ENCODE results near the gene GBP3.

DNA sequence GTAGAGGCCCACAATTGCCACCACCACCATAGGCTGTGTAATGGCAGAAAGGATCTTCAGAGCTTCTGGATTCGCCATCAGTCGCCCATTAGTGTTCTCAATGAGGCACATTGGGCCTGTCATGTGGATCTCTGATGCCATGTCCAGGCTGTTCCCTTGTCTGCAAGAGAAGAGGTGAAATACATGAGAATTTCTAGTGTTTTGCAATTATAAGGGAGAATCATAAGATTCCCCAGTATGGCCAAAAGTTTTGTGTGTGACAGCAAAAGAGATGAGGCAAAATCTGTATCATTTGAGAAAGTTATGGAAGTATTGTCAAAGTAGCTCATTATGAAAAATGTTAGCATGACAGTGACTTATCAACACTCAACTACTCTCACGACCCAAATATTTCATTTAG is 40.4 kb upstream of the GBP3 start:
- TF ChIP-seq, protein P1, sequence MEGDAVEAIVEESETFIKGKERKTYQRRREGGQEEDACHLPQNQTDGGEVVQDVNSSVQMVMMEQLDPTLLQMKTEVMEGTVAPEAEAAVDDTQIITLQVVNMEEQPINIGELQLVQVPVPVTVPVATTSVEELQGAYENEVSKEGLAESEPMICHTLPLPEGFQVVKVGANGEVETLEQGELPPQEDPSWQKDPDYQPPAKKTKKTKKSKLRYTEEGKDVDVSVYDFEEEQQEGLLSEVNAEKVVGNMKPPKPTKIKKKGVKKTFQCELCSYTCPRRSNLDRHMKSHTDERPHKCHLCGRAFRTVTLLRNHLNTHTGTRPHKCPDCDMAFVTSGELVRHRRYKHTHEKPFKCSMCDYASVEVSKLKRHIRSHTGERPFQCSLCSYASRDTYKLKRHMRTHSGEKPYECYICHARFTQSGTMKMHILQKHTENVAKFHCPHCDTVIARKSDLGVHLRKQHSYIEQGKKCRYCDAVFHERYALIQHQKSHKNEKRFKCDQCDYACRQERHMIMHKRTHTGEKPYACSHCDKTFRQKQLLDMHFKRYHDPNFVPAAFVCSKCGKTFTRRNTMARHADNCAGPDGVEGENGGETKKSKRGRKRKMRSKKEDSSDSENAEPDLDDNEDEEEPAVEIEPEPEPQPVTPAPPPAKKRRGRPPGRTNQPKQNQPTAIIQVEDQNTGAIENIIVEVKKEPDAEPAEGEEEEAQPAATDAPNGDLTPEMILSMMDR (IDR thresholded peaks at IDR 0.05; ENCODE audit: low read length), result no peak
- TF ChIP-seq EZH2 (IDR thresholded peaks at IDR 0.05; ENCODE audit: borderline replicate concordance, low read length), result no peak

All from OCI-LY1 (cell line).